Measurements from ENCODE around the gene PRKAG2.

DNA sequence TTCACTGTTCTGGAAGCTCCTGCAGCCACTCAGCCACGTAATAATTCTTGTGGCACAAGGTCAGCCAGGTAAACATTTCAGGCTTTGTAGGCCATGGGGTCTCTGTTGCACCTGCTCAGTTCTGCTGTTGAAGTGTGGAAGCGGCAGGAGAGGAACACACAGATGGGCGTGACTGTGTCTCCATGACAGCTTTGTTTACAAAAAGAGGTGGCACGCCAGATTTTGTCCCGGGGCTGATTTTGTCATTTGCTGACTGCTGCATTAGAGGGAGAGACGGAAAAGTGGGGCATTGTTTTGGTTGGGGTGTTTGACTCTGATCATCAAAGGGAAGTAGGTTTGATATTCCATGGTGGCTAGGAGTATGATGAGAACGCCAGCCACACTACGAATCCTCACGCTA, 103.1 kb downstream of the PRKAG2 start:
- TF ChIP-seq, protein P1, sequence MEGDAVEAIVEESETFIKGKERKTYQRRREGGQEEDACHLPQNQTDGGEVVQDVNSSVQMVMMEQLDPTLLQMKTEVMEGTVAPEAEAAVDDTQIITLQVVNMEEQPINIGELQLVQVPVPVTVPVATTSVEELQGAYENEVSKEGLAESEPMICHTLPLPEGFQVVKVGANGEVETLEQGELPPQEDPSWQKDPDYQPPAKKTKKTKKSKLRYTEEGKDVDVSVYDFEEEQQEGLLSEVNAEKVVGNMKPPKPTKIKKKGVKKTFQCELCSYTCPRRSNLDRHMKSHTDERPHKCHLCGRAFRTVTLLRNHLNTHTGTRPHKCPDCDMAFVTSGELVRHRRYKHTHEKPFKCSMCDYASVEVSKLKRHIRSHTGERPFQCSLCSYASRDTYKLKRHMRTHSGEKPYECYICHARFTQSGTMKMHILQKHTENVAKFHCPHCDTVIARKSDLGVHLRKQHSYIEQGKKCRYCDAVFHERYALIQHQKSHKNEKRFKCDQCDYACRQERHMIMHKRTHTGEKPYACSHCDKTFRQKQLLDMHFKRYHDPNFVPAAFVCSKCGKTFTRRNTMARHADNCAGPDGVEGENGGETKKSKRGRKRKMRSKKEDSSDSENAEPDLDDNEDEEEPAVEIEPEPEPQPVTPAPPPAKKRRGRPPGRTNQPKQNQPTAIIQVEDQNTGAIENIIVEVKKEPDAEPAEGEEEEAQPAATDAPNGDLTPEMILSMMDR (IDR thresholded peaks at IDR 0.05; ENCODE audit: low read depth, low read length): no peak
- TF ChIP-seq EZH2phosphoT487 (IDR thresholded peaks at IDR 0.05; ENCODE audit: low read depth): no peak
